Activated CD4-positive, CD25-positive, alpha-beta regulatory T cell treated with anti-CD3 and anti-CD28 coated beads, Interleukin-2, amount 50 U/mL, for 16 hours (primary cell): ENCODE results near the gene CFAP65.

Experiments used
- DNase-seq: peaks from one replicate; pipeline ENCODE4 v3.0.0-alpha.2; 2020; ENCODE audit warnings: low read depth, low spot score

The CFAP65 gene

DNA sequence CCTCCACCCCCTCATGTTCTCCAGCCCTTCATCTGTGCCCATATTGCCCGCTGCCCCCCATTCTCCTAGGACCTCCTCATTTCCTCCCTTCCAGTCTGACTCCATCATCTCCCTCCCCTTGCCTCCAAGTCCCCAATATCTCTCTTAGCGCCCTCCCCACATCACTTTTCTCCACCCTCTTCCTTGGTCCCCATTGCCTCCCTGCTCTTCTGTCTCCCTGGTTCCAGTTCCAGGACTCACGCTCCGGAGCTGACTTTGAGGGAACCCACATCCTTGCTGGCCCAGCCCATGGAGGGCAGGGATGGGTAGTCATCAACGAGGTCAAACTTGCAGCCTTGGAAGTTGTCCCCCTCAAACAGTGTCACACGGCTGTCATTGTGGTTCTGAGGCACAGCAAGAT, 50.7 kb downstream of the CFAP65 start:
- no peak for DNase-seq

DNA sequence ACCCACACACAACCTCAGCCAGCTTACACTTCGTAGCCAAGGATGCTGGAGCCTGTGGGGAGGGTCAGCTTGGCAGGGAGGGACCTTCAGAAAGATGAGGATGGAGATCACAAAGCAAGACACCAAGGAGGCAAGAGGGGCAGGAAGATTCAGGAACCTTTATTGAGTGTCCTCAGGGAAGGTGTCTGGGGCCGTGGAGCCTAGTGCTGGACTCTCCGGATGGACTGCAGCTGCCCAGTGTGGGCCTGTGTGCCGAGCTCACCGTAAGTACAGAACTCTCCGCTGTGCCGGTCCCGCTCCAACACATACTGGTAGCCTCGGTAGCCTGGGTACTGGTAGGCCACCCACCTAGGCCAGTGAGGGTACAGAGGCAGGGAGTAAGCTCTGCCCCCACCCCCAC, 51.3 kb downstream of the CFAP65 start:
- DNase-seq, result no peak

DNA sequence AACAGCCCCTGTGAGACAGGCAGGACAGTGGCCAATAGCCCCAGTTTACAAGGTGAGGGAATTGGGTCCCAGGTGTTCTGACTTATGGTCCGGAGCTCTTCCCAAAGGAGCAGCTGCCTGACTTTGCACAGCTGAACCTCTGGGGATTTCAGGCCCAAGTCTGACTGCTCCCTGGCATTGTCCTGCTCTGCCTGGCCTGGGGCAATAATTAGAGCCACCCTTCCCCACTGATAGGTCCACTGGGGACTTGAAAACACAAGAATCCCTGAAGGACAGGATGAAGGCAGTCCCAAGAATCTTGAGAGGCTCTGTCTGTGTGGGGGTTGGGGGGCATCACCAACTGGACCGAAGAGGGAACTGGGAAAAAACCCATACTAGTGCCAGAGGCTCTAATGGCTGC, 52.7 kb downstream of the CFAP65 start:
- no peak for DNase-seq

DNA sequence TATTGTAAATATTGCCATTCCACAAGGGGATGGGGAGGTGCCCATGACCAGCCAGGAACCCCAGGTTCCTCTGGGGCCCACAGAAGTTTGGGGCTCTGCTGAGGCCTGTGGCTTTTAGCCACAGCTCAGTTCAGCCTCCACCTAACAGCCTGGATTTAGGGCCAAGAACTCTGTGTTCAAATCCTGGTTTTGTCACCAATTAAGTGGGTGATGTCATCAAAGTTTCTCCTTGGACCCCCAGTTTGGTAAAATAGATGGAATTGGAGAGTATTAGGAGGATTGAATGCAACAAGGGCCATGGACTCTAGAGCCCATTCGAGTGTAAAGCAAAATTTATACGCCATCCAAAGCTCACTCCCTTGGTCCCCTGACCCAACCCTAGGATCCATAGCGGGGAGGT, 53.2 kb downstream of the CFAP65 start:
- no peak for DNase-seq

DNA sequence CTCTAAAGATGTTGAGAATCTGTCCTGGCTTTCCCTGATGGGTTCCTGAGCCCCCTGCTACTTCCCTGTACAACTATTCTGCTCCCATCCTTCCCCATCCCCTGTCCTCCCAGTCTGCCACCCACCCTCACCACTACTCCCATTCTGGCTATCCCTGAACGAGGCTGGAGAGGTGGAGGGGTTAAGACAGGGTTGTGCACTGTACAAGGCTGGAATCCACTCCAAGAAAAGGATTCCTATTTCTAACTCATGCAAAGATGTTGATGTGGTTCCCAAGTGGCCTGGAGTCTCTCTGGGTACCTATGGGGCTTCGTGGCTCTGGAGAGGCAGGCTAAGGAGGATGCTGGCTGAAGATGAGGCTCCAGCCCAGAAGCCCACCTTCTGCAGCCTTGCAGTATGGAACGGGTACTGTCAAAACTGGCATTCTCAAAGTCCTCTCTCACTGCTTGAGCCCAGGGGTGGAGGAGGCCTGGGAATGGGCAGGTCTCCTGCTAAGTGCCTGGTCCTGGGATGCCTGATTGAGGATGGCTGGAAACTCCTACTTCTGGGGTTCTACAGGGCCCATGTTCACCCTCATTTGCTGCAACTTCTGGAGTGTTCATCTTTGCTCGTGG, 55.1 kb downstream of the CFAP65 start:
- no peak for DNase-seq

DNA sequence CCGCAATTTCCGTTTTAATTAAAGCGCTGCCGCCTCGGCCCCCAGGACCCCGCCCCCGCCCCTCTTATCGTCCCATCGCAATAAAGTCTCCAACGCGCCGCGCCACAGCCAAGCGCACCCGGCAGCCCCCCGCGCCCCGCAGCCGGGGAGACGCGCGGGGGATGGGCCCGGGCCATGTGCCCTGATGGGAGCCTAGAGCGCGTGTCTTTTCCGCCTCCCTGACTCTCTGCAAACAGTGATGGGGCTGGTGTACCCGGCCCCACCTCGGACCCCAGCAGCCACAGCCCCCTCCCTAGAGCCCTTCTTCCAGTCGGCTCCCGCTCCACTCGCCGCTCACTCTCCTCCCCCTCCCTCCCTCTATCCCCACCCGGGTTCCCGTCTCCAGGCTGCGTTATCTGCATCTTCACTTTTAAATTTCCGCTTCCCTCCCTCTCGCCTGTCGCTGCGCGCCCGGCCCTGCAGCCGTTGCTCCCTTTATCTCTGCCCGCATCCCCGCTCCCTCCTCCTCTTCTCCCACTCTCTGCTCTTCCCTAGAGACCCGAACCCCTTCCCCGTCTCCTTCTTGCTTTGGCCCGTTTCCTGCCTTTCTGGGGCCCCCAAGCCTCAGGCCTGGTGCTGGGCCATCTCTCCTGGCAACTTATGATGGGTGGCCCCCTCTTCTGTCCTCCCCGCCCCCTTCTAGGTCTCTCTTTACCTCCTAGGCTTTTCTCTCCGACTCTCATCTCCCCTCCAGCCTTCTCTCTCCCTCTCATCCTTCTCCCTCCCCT, 55.8 kb downstream of the CFAP65 start:
- no peak for DNase-seq

DNA sequence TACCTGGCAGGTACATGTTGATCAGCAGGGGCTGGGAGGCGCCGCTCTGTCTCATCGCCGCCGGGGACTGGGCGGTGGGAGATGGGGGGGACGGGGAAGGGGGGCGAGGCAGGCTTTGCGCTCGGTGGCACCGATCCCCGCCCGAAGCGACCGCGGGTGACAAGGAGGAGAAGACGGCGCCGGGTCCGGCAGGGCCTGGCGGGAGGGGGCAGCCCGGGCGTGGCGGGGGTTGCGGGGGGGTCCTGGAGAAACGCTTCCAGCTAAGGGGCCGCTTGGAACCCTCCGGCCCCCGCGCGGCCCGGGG, 56.3 kb downstream of the CFAP65 start, which contains the start of gene FEV:
TSS of gene FEV (minus strand) at position 164 of the 304 bp plus-strand sequence. CDS start at position 55, 109 bp downstream.
- DNase-seq, result no peak

DNA sequence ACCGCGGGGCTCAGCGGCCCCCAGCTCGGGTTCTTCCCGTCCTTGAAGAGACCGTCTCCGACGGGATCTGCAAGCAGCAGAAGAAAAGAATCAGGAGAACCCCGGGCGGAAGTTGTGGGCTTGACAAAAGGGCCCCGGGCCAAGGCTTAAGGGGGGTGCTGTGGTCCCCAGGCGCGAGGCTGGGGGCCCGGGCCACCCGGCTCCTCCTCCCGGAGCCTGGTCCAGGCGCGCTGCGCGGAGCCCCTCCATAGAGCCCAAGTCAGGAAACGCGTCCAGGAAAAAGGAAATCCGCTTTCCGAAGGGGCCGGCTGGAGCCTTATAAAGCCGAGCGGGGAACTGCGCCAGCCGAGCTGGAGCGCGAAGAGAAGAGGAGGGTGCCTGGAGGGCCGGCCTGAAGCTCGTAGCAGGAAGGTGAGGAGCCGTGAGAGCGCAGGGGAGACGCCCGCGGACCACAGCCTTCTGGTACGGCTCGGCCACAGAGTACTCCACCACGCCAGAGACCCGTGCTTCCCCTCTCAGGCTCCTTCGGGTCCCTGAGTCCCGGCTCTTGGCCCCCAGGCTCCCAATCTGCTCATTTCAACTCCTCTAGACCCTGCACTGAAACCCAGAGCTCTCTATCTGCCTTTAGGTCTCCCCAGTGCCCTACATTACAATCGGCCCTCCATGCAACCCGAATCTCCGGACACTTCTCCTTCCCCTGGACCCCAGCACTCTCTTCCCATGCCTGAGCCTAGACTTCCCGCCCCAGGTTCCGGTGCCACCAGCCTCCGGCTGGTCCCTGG, 56.9 kb downstream of the CFAP65 start:
- no peak for DNase-seq

DNA sequence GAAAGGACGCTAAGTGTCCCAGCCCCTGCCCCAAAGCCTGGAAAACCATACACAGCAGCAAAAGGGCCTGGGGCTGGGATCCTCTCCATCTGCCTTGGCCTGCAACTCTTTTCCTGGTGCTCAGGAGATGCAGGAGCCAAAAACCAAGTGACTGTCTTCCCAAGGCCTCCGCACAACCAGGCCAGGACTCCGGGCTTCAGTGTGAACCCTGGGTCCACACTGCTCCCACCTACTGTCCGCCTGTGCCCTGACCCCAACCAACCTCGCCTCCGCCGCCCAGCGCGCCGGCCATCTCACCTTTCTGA, 57.4 kb downstream of the CFAP65 start:
- DNase-seq, result no peak

DNA sequence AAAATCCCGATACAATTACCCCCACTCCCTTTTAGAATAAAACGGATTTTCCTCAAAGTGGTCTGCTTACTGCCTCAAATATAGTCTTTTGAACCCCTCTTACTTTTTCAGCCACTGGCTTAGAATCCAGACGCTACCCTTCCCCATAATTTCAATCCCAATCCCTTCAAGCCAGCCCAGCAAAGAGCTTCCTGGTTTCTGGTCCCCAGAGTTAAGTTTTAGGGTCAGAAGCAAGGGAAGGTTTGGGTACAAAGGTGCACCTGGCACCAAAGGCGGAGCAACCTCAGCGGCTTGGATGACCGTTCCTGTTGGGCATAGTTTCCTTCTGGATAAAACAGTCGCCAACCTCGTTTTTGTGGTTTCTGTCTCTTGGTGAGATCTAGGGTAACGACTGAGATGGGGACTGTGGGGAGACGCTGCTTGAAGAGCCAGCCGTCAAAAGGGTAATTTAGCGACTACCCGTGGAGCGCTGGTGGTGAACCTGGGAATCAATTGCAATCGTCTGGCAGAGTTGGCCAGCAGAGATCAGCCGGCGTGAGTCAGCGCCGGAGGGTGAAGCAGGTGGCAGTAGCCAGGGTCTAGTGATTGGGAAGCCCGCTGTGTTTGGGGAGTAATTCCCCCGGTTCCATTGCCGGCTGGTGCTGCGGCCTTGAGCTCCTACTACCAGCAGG, 57.9 kb downstream of the CFAP65 start:
- no peak for DNase-seq

DNA sequence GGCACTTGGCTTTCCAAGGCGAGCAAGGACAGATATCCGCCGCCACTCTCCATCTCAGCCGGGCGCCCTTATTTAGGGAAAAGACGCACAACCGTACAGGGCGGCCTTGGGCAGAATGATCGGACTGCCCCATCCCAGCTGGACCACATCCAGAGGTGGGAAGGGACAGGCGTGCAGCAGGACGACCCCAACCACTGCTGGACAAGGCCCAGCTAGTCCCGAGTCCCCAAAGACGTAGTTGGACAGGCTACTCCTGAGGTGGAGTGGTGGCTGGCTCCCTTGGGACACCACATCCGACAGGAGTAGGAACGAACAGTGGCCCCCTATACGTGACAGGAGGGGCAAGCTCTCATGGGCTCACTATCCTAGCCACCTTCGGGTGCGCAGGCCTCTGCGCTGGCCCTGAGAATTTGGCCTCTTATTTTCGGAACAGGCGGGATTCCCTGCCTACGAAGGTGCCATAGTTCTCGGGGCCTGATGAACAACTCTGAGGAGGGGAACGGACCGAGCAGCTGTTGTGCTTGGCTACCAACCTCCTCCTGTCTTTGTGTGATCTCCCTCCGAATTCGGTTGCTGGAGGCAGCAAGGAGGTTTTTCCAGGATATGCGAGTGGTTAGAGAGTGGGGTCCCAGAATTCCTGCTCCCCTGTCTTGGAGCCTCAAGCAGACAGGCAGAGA, 58.6 kb downstream of the CFAP65 start:
- no peak for DNase-seq

DNA sequence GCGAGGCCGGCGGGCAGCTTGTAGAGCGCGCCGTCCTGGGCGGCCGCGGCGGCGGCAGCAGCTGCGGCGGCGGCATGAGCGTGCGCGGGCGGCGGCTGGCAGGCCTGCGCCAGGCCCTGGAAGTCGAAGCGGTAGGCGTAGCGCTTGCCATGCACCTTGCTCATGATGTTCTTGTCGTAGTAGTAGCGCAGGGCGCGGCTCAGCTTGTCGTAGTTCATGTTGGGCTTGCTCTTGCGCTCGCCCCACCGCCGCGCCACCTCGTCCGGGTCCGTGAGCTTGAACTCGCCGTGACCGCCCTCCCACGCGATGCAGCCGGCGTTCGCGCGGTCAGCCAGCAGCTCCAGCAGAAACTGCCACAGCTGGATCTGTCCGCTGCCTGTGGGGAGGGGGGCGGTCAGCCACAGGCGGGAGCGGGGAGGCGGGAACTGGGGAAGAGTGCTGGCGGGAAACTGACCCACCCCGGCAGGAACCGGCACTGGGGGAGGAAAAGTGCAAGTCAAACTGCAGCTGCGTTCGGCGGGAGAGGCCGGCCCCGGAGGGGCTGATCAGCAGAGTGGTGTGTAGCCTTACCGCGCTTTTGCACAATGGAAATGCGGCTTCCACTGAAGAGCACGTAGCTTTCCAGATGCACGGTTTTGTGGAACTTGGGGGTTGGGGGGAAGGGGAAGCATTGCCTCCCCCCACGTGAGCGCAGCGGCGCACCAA, 59.3 kb downstream of the CFAP65 start:
- DNase-seq, result no peak

DNA sequence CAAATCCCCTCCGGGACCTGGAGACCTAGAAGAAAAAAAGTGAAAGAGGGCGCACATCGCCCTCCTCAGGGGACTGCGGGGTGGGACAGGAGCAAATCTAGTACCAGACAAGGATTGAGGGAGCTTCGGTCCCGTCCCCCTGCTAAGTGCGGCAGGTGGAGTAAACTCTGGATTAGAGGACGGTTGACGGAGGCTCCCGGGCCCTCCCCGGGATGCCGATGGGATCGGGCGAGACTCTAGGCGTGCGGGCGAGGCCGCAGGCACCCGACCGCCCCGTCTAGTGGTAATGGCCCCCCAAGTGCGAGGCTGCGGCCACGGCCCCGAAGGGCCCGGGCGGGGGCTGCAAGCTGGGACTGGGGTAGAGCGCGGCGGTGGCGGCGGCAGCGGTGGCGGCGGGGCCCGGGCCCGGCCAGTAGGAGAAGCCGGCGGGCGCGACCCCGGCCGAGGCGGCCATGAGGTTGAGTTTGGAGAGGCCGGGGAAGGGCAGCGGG, 59.9 kb downstream of the CFAP65 start:
- DNase-seq, result no peak

DNA sequence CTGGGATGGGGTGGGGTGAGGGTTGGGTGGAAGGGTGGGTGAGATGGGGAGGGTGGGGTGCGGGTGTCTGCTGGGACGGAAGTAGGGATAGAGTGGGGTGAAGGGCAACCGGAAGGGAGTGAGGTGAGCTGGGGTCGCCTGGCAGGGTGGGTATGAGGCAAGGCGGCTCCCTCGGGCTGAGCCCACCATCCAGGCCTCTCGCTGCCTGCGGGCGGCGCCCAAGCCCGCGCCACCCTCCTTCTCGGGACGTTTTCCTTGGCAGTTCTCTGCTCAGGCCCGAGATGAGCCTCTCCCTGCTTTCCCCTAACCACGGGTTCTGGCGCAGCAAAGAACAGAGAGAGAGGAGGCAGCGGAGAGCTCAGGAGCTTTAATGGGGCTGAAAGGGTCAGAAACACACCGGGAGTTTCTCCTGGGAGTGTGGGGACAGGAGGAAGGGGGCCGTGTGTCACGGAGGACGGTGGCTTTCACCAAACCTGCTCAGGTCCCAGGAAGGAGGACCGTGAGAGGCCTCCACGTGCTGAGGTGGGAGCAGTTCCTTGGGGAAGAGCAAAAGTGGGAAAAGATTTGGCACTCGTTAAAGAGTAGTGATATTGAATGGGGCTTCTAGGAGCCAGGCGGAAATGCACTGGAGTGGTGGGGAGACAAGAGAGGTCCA, 60.5 kb downstream of the CFAP65 start:
- DNase-seq, result no peak

DNA sequence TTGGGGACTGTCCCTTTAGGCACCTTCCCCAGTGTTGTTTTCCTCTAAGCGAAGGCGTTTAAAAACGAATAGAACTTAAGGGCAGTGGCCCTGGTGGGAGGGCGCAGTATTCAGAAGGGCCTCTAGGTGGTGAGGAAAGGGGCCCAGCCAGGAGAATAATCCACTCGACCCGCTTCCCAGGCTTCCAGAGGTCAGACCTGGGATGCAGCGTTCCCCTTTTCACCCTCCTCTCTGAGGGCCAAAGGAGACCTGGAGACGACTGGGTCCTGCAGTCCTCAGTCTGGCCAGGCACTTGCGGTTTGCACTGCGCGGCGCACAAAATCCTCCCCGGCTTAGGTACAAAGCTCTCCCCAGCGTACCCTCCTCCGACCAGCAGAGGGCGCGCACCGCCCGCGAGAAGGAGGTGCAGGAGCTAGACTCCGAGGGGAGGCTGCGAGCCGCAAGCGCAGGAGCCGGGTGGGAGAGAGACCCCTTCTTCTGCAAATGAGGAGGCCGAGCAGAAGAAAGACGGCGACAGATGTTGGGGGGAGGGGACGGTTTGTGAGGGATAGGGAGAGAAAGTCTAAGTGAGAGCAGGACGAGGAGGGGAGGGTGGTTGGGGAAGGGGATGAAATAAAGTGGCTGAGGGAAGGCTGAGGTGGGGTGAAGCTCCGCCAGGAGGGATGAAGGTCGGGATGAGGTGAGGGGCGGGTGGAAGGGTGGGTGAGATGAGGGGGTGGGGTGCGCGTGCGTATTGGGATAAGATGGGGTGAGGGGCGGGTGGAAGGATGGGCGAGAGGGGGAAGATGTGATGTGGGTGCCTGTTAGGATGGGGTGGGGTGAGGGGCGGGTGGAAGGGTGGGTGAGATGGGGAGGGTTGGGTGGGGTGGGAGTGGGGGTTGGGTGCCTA, 61.2 kb downstream of the CFAP65 start:
- peak; percentile 65 for DNase-seq

DNA sequence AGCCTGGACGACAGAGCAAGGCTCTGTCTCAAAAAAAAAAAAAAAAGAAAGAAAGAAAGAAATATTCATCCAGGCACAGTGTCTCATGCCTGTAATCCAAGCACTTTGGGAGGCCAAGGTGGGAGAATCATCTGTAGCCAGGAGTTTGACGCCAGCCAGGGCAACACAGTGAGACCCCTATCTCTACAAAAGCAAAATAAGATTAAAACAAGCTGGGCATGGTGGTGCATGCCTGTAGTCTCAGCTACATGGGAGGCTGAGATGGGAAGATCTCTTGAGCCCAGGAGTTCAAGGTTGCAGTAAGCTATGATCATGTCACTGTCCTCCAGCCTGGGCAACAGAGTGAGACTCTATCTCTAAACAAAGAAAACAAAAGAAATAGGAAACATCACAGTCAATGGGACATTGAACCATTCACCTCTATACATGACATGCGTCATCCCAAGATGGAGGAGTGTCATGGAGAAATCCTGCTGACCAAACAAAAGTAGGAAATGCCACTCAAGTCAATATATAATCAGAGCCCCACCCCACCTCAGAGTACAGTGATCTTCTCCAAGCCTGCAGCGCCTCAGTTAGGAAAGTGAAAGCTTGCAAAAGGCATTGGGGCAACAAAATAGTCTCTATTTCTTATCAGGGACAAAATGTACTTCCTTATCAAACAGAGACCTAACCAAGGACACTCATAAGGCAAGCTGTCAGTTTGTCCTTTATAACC, 66.1 kb downstream of the CFAP65 start:
- no peak for DNase-seq

DNA sequence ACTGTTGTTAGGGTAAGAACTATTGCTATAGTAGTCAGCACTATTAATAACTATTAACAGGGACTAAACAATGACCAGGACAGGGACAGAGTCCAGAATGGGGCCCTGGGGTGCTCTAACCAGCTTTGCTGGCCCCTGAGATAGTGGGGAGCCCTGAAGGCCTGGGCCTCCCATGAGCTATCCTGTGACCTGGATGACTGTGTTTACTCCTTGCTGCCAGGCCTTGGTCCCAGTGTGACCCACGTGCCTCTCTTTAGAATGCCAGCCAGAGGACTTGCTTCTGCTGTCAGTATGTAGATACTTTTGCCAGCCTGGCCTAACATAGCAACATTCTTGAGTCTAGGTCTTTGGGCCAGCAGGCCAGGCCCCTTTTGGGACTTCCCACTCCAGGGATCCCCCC, 70.4 kb downstream of the CFAP65 start:
- DNase-seq, result no peak

DNA sequence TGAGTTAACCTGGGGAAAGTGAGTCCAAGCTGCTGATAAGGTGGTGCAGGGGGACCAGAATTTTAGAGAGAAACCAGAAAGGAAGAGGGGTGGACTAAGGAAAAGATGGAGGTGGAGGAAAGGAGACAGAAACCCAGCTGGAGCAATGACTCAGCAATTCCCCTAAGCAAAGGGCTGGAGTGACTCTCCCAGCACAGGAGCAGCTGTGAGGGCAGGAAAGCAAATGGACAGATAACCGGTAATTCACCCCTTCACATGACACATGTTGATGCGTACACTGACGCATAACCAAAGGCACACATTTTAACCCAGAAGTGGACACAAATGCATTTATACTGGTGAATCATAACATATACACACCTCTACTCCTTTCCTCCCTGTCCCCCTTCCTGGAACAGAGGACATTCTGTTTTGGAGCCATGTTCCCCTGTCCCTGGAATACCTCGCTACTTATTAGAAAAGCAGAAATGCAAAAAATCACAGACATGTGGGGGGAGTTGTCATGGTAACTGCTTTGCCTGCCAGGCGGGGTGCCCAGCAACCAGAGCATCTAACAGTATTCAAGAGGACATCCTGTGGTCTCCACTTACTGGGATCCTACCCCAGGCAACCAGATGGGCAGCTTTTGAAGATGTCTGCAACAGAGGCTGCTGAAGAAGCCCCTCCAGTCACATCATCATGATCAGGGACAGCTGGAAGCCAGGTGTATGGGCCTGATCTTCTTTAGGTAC, 77.1 kb downstream of the CFAP65 start:
- no peak for DNase-seq
